ENCODE measurements around the gene NPC1. TPM values are rescaled to one million over a fixed set of nuclear protein-coding genes. Genes with fewer than 3 reads are reported as not detected.
"Not testable (repeated sequence)": the region's sequence is repeated elsewhere in the genome, so short reads cannot be mapped to it uniquely, and the experiment has no call there.

NPC1 gene
- total RNA-seq, 1 donor from 2014 or later, result 44.8 TPM

GRCh38 chr18:23578067-23578701, 8.1 kb downstream of the NPC1 start:
- H3K9me3 Mint-ChIP-seq (ENCODE audit: unreplicated experiment), result peaks cover 4% of the 10 kb centered on the region
- H3K4me1 Mint-ChIP-seq (ENCODE audit: low read depth, unreplicated experiment), result peaks cover 19% of the 10 kb centered on the region
- peaks cover 4% of the 10 kb centered on the region for H3K27me3 Mint-ChIP-seq (ENCODE audit: unreplicated experiment)
- H3K4me3 Mint-ChIP-seq (ENCODE audit: unreplicated experiment), result peak overlapping the region; percentile 25
- no peak for DNase-seq
- H3K27ac Mint-ChIP-seq (ENCODE audit: unreplicated experiment), result peak overlapping the region; percentile 80
- TF ChIP-seq CTCF (IDR thresholded peaks at IDR 0.05; ENCODE audit: partially characterized antibody, unreplicated experiment), result no peak
- H3K36me3 Mint-ChIP-seq (ENCODE audit: unreplicated experiment), result peaks cover 10% of the 10 kb centered on the region

- not testable (repeated sequence) for DNase-seq; H3K4me3 Mint-ChIP-seq (ENCODE audit: unreplicated experiment); H3K9me3 Mint-ChIP-seq (ENCODE audit: unreplicated experiment); H3K27ac Mint-ChIP-seq (ENCODE audit: unreplicated experiment); H3K27me3 Mint-ChIP-seq (ENCODE audit: unreplicated experiment)
- peaks cover 19% of the 10 kb centered on the region for H3K4me1 Mint-ChIP-seq (ENCODE audit: low read depth, unreplicated experiment)
- H3K36me3 Mint-ChIP-seq (ENCODE audit: unreplicated experiment), result peaks cover 10% of the 10 kb centered on the region
Observed at GRCh38 chr18:23577521-23577920, 8.8 kb downstream of the NPC1 start.

- no peak for DNase-seq
- H3K36me3 Mint-ChIP-seq (ENCODE audit: unreplicated experiment), result peaks cover 10% of the 10 kb centered on the region
- TF ChIP-seq CTCF (IDR thresholded peaks at IDR 0.05; ENCODE audit: partially characterized antibody, unreplicated experiment), result no peak
- H3K27ac Mint-ChIP-seq (ENCODE audit: unreplicated experiment), result peak overlapping the region; percentile 71
- H3K9me3 Mint-ChIP-seq (ENCODE audit: unreplicated experiment), result peaks cover 4% of the 10 kb centered on the region
- peak overlapping the region; percentile 38 for H3K4me3 Mint-ChIP-seq (ENCODE audit: unreplicated experiment)
- peaks cover 4% of the 10 kb centered on the region for H3K27me3 Mint-ChIP-seq (ENCODE audit: unreplicated experiment)
- peaks cover 19% of the 10 kb centered on the region for H3K4me1 Mint-ChIP-seq (ENCODE audit: low read depth, unreplicated experiment)
Observed at GRCh38 chr18:23575309-23575651, 11.0 kb downstream of the NPC1 start.

GRCh38 chr18:23574611-23575308, 11.5 kb downstream of the NPC1 start:
- Mint-ChIP-seq H3K27ac (ENCODE audit: unreplicated experiment) (peak overlapping the region; percentile 71), H3K4me3 (ENCODE audit: unreplicated experiment) (no peak overlapping the region), H3K4me1 (ENCODE audit: low read depth, unreplicated experiment) (peaks cover 19% of the 10 kb centered on the region), H3K36me3 (ENCODE audit: unreplicated experiment) (peaks cover 10% of the 10 kb centered on the region), H3K27me3 (ENCODE audit: unreplicated experiment) (peaks cover 4% of the 10 kb centered on the region), H3K9me3 (ENCODE audit: unreplicated experiment) (peaks cover 4% of the 10 kb centered on the region)
- no peak for TF ChIP-seq CTCF (IDR thresholded peaks at IDR 0.05; ENCODE audit: partially characterized antibody, unreplicated experiment)
- DNase-seq, result no peak

GRCh38 chr18:23573626-23574431, 12.5 kb downstream of the NPC1 start:
- TF ChIP-seq CTCF (IDR thresholded peaks at IDR 0.05; ENCODE audit: partially characterized antibody, unreplicated experiment), result no peak
- Mint-ChIP-seq H3K36me3 (ENCODE audit: unreplicated experiment) (peaks cover 10% of the 10 kb centered on the region), H3K4me3 (ENCODE audit: unreplicated experiment) (peak overlapping the region; percentile 10), H3K27ac (ENCODE audit: unreplicated experiment) (no peak overlapping the region), H3K4me1 (ENCODE audit: low read depth, unreplicated experiment) (peaks cover 19% of the 10 kb centered on the region), H3K9me3 (ENCODE audit: unreplicated experiment) (peaks cover 4% of the 10 kb centered on the region), H3K27me3 (ENCODE audit: unreplicated experiment) (peaks cover 4% of the 10 kb centered on the region)
- DNase-seq, result no peak

All from glutamatergic neuron (in vitro differentiated cells).